Left ventricle myocardium inferior (tissue), 1 donor: Measurements from ENCODE around the gene SLC9A8. TPM values are rescaled to one million over a fixed set of nuclear protein-coding genes. Genes with fewer than 3 reads are reported as not detected.

ENCODE experiments used
- DNase-seq: peaks from one replicate; pipeline ENCODE4 v3.0.0-alpha.2; 2020
- H3K27ac ChIP-seq: fragments of 200-600 bp; replicated peaks from 2 replicates; pipeline ENCODE4 v1.8.0; 2021
- H3K27me3 ChIP-seq: fragments of 200-600 bp; 2 replicates; pipeline ENCODE4 v1.8.0; 2021; ENCODE audit warnings: low read depth
- H3K36me3 ChIP-seq: fragments of 200-600 bp; 2 replicates; pipeline ENCODE4 v1.8.0; 2021
- H3K4me1 ChIP-seq: fragments of 200-600 bp; 2 replicates; pipeline ENCODE4 v1.8.0; 2021
- H3K4me3 ChIP-seq: fragments of 200-600 bp; 2 replicates; pipeline ENCODE4 v1.8.0; 2021; ENCODE audit warnings: mild to moderate bottlenecking, moderate library complexity
- H3K9me3 ChIP-seq: fragments of 200-600 bp; replicated peaks from 2 replicates; pipeline ENCODE4 v1.8.0; 2021
- intact Hi-C: fragments of 100-400 bp; cut with micrococcal nuclease; formaldehyde crosslinking; loops from one replicate; pipeline ENCODE4 v1.11.0; 2022
- total RNA-seq: library from RNA; stranded (reverse); fragmentation: NEBNext Ultra II Directional; extraction: Animal tissue kit (Norgen Biotek cat#: 25700); gene quantifications from one replicate; pipeline ENCODE4 v1.2.1, GENCODE V29; 2021
- TF ChIP-seq, protein P1 (sequence below): fragments of 200-600 bp; IDR thresholded peaks from 2 replicates; pipeline ENCODE4 v1.8.0; 2021; ENCODE audit warnings: antibody characterized with exemption, mild to moderate bottlenecking, borderline replicate concordance
- donor health status: DM: no; HTN: yes; CAD: no; lungs with severe emphysema.

Gene SLC9A8
- total RNA-seq, 1 donor from 2014 or later: 4.6 TPM

DNA sequence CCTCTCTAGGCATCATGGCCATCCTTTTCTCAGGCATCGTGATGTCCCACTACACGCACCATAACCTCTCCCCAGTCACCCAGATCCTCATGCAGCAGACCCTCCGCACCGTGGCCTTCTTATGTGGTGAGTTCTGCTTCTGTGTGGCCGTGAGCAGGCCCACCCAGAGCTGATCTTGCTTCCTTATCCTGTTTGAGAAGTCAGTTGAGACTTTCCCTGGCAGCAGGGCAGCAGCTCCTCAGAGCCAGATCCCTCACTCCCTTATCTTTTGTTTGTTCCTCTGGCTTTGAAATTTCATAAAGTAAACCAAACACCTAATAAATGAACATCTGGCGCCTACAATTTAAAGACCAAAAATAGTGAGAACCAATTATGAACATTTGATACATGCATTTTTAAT is 62.1 kb downstream of the SLC9A8 start:
- no peak overlapping the region for H3K27ac ChIP-seq
- peaks cover 43% of the 10 kb centered on the region for H3K36me3 ChIP-seq
- H3K4me1 ChIP-seq: peaks cover 6% of the 10 kb centered on the region
- no peaks in the 10 kb centered on the region for H3K27me3 ChIP-seq
- H3K4me3 ChIP-seq: no peak overlapping the region
- TF ChIP-seq, protein P1, sequence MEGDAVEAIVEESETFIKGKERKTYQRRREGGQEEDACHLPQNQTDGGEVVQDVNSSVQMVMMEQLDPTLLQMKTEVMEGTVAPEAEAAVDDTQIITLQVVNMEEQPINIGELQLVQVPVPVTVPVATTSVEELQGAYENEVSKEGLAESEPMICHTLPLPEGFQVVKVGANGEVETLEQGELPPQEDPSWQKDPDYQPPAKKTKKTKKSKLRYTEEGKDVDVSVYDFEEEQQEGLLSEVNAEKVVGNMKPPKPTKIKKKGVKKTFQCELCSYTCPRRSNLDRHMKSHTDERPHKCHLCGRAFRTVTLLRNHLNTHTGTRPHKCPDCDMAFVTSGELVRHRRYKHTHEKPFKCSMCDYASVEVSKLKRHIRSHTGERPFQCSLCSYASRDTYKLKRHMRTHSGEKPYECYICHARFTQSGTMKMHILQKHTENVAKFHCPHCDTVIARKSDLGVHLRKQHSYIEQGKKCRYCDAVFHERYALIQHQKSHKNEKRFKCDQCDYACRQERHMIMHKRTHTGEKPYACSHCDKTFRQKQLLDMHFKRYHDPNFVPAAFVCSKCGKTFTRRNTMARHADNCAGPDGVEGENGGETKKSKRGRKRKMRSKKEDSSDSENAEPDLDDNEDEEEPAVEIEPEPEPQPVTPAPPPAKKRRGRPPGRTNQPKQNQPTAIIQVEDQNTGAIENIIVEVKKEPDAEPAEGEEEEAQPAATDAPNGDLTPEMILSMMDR: no peak
- intact Hi-C loops: no loop called here
- no peak for DNase-seq
- H3K9me3 ChIP-seq: no peaks in the 10 kb centered on the region

DNA sequence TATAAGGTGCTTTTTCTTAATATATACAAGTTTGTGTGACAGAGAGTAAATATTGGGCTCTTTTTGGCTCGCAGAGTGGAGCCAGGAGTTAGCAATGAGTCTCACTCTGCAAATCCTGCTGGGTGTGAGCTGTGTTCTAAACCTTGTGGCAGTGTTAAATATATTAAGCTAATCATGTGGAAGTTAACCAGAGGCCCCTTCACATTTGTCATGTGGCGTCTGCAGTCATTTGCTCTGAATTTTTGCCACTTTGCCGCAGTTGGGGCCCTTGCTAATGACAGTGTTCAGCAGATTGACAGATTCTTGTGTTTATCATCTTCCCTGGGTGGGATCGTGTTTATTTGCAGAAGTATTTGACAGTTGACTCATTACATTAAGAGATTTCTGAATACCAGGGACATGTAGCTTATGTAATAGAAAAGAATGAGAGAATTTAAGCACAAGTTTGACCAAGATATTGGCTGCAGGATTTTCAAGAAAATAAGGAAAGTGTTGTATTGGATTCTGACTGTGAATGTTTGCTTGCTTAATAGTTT is 64.8 kb downstream of the SLC9A8 start:
- no peaks in the 10 kb centered on the region for H3K27me3 ChIP-seq
- no peak overlapping the region for H3K4me3 ChIP-seq
- peaks cover 56% of the 10 kb centered on the region for H3K36me3 ChIP-seq
- no peaks in the 10 kb centered on the region for H3K9me3 ChIP-seq
- intact Hi-C loops: no loop called here
- DNase-seq: no peak
- TF ChIP-seq, protein P1: no peak
- H3K4me1 ChIP-seq: peaks cover 15% of the 10 kb centered on the region
- no peak overlapping the region for H3K27ac ChIP-seq

DNA sequence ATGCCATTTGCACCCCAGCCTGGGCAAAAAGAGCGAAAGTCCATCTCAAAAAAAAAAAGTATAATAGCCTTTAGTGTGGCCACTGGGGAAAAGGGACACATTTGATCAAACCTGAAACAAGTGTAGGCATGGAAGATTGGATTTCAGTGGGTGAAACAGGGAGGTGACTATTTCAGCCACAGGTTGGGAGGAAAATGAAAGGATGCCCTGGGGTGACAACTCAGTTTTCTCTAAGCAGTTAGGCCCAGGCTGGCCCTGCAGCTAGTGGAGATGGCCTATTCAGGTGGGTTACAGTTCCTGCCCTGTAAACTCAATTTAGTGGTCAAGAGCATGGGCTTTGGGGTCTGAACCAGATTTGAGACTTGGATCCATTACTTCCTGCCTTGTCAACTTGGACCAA is 66.3 kb downstream of the SLC9A8 start:
- Histone ChIP-seq H3K36me3 (peaks cover 71% of the 10 kb centered on the region), H3K4me1 (peaks cover 15% of the 10 kb centered on the region), H3K27me3 (no peaks in the 10 kb centered on the region), H3K4me3 (no peak overlapping the region), H3K9me3 (no peaks in the 10 kb centered on the region), H3K27ac (no peak overlapping the region)
- TF ChIP-seq, protein P1: no peak
- intact Hi-C loops: no loop called here
- no peak for DNase-seq

DNA sequence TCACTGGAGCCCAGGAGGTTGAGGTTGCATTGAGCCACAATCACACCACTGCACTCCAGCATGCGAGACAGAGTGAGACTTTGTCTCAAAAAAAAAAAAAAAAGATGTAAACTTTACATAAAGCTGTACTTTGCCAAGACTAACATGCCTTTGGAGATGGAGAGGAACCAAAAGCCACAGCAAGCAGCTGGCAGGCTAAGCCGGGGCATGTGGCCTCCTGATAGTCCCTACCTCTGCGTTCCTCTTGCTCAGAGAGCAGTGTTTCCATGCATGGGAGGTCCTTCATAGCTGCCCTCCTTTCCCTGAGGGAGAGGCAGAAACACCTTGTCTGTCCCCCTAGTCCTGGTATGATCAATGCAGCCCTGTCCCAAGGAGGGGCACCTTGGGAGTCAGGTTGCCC is 67.5 kb downstream of the SLC9A8 start:
- peak overlapping the region; percentile 27 for H3K27ac ChIP-seq
- DNase-seq: no peak
- TF ChIP-seq, protein P1: no peak
- intact Hi-C loops: no loop called here
- no peaks in the 10 kb centered on the region for H3K9me3 ChIP-seq
- peaks cover 15% of the 10 kb centered on the region for H3K4me1 ChIP-seq
- H3K27me3 ChIP-seq: no peaks in the 10 kb centered on the region
- peaks cover 74% of the 10 kb centered on the region for H3K36me3 ChIP-seq
- H3K4me3 ChIP-seq: no peak overlapping the region

DNA sequence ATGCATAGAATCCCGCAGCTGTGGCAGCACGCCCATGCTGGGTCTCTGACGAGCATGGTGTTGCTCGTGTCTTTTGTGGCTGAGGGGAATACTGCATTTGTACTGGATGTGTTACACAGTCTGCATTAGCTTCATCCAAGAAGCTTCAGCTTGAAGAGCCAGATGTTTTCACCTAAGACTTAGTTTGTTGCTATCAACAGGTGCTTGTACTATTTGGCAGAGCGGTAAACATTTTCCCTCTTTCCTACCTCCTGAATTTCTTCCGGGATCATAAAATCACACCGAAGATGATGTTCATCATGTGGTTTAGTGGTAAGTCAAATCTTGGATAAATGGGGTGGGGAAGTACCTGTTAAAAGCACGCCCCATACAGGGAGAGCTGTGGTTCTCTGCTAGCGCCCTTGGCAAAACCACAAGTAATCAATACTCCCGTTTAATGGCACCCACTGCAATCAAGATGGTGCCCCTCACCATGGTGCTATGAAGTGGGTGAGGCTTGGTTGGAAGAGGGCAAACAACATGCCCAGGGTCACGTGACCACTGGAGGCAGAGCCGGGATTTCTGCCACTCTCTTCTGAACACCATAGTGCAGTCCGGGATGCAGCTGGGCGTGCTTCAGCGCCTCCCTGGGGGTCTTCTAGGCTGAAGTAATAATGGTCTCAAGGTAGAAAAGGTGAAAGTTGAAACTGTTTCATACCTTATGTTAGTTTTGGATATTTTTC is 68.3 kb downstream of the SLC9A8 start:
- peak overlapping the region; percentile 27 for H3K27ac ChIP-seq
- TF ChIP-seq, protein P1: no peak

More for the DNA sequence above, 68.3 kb downstream of the SLC9A8 start:
- intact Hi-C loops: no loop called here
- H3K27me3 ChIP-seq: no peaks in the 10 kb centered on the region
- no peak for DNase-seq
- peaks cover 80% of the 10 kb centered on the region for H3K36me3 ChIP-seq
- H3K9me3 ChIP-seq: no peaks in the 10 kb centered on the region
- no peak overlapping the region for H3K4me3 ChIP-seq
- peaks cover 15% of the 10 kb centered on the region for H3K4me1 ChIP-seq
